Vagina (tissue), 2 donors: Measurements from ENCODE around the gene FCHSD2. TPM values are rescaled to one million over a fixed set of nuclear protein-coding genes. Genes with fewer than 3 reads are reported as not detected.

Source experiments
- DNase-seq, 2 donors: peaks; one replicate each; pipeline ENCODE4 v3.0.0-alpha.2; 2017; ENCODE audit errors: extremely low spot score in 2 of 2
- H3K27ac ChIP-seq: fragments of 200-600 bp; sonication (generic); one replicate; pipeline ENCODE4 v1.5.1; 2019
- H3K27me3 ChIP-seq: fragments of 200-600 bp; sonication (generic); one replicate; pipeline ENCODE4 v1.5.1; 2019
- H3K36me3 ChIP-seq, 2 donors: fragments of 200-600 bp; sonication (generic); one replicate each; pipeline ENCODE4 v1.5.1; 2017 to 2019
- H3K4me1 ChIP-seq: fragments of 200-600 bp; sonication (generic); one replicate; pipeline ENCODE4 v1.5.1; 2019
- H3K4me3 ChIP-seq, 2 donors: fragments of 200-600 bp; sonication (generic); 1 replicate in 1 of 2; 2 replicates in 1 of 2; pipeline ENCODE4 v1.5.1; 2016 to 2019
- H3K9me3 ChIP-seq: fragments of 200-600 bp; sonication (generic); one replicate; pipeline ENCODE4 v1.5.1; 2019
- CTCF ChIP-seq, 3 experiments: fragments of 450-650 bp in 2 of 3; fragments of 200-600 bp in 1 of 3; sonication (generic) in 1 of 3; IDR thresholded peaks; one replicate each; pipeline ENCODE4 v1.5.1; 2017 to 2019; ENCODE audit warnings: antibody characterized with exemption in 3 of 3, mild to moderate bottlenecking in 2 of 3, moderate library complexity in 2 of 3
- POLR2A ChIP-seq, 2 donors: fragments of 450-650 bp; IDR thresholded peaks; one replicate each; pipeline ENCODE4 v1.6.1; 2017; ENCODE audit warnings: antibody characterized with exemption in 2 of 2, mild to moderate bottlenecking in 2 of 2, moderate library complexity in 2 of 2
- POLR2AphosphoS5 ChIP-seq, 2 donors: sonication (generic); formaldehyde crosslinking; IDR thresholded peaks; one replicate each; pipeline ENCODE4 v1.9.0; 2017; ENCODE audit warnings: antibody characterized with exemption in 2 of 2, mild to moderate bottlenecking in 2 of 2, low read depth in 1 of 2; ENCODE audit not compliant: insufficient read depth in 1 of 2
- intact Hi-C: fragments of 100-400 bp; cut with DNase I; formaldehyde crosslinking; loops from one replicate; pipeline ENCODE4 v1.15.1; 2023
- total RNA-seq: library from RNA; depleted of rRNA; stranded (reverse); fragments of >200 nt; gene quantifications from one replicate; pipeline ENCODE4 v1.2.3, GENCODE V29; 2016

FCHSD2 gene
- total RNA-seq, 1 donor from 2014 or later = 15.7 TPM

GRCh38 chr11:72951888-72952287, 190.2 kb downstream of the FCHSD2 start:
- no peak for DNase-seq
- TF ChIP-seq POLR2A (IDR thresholded peaks at IDR 0.05) (no peak), CTCF (IDR thresholded peaks at IDR 0.05) (no peak), POLR2AphosphoS5 (IDR thresholded peaks at IDR 0.05; ENCODE audit: insufficient read depth in 1 of 2, low read depth in 1 of 2) (no peak)
- Histone ChIP-seq H3K9me3 (no peaks in the 10 kb centered on the region), H3K4me1 (no peaks in the 10 kb centered on the region), H3K36me3 (no peaks in the 10 kb centered on the region), H3K27ac (no peak overlapping the region), H3K4me3 (no peak overlapping the region), H3K27me3 (no peaks in the 10 kb centered on the region)
- intact Hi-C loops = no loop called here

- no peaks in the 10 kb centered on the region for H3K4me1 ChIP-seq
- H3K9me3 ChIP-seq = no peaks in the 10 kb centered on the region
- H3K36me3 ChIP-seq = no peaks in the 10 kb centered on the region
- H3K27me3 ChIP-seq = no peaks in the 10 kb centered on the region
- no peak for TF ChIP-seq POLR2A (IDR thresholded peaks at IDR 0.05)
- no peak for TF ChIP-seq POLR2AphosphoS5 (IDR thresholded peaks at IDR 0.05; ENCODE audit: insufficient read depth in 1 of 2, low read depth in 1 of 2)
- no peak for TF ChIP-seq CTCF (IDR thresholded peaks at IDR 0.05)
- intact Hi-C loops = no loop called here
- H3K4me3 ChIP-seq = no peak overlapping the region
- no peak for DNase-seq
- no peak overlapping the region for H3K27ac ChIP-seq
Observed at GRCh38 chr11:72951193-72951592, 190.9 kb downstream of the FCHSD2 start.

DNA sequence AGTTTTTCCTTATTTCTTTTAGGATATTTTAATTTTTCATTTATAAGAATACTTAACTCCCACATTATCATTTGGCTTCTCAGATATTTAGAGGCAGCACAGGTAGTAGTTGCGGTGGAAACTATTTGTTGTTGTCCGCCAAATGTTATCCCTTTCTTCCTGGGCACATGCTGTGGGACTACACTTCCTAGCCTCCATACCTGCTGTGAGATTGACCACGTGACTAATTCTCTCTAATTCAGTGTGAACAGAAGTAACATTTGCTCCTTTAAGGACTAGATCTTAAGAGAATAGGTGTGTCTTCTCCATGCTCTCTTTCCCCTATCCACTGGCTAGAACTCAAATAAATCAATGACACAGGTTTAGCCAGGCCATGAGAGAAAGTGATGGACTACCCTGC, 191.4 kb downstream of the FCHSD2 start:
- H3K27me3 ChIP-seq = no peaks in the 10 kb centered on the region
- intact Hi-C loops = no loop called here
- no peak for DNase-seq
- no peak overlapping the region for H3K4me3 ChIP-seq
- H3K9me3 ChIP-seq = no peaks in the 10 kb centered on the region
- H3K27ac ChIP-seq = no peak overlapping the region
- TF ChIP-seq POLR2A (IDR thresholded peaks at IDR 0.05) (no peak), CTCF (IDR thresholded peaks at IDR 0.05) (no peak), POLR2AphosphoS5 (IDR thresholded peaks at IDR 0.05; ENCODE audit: insufficient read depth in 1 of 2, low read depth in 1 of 2) (no peak)
- no peaks in the 10 kb centered on the region for H3K4me1 ChIP-seq
- H3K36me3 ChIP-seq = no peaks in the 10 kb centered on the region

DNA sequence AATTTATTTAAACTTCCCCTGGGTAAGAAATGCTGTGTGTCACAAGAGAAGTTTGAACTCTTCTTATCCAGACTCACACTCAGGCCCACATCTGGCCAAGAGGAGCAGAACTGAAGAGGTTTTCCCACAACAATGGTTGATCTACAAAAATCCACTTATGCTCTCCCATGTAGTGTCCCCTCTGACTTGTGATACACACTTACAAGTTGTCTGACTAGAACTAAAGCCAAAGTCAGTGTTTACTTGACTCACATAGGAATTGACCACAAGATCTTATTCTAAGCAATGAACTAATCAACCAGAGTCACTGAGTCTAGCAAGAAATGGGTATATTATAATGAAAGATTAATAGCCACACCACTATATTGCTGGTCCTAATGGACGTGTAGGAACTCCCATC, 194.9 kb downstream of the FCHSD2 start:
- Histone ChIP-seq H3K9me3 (no peaks in the 10 kb centered on the region), H3K4me3 (no peak overlapping the region), H3K4me1 (no peaks in the 10 kb centered on the region), H3K27ac (no peak overlapping the region), H3K36me3 (no peaks in the 10 kb centered on the region), H3K27me3 (no peaks in the 10 kb centered on the region)
- intact Hi-C loops = no loop called here
- DNase-seq = no peak
- no peak for TF ChIP-seq POLR2AphosphoS5 (IDR thresholded peaks at IDR 0.05; ENCODE audit: insufficient read depth in 1 of 2, low read depth in 1 of 2)
- no peak for TF ChIP-seq POLR2A (IDR thresholded peaks at IDR 0.05)
- TF ChIP-seq CTCF (IDR thresholded peaks at IDR 0.05) = no peak

GRCh38 chr11:72943664-72944063, 198.5 kb downstream of the FCHSD2 start:
- TF ChIP-seq POLR2AphosphoS5 (IDR thresholded peaks at IDR 0.05; ENCODE audit: insufficient read depth in 1 of 2, low read depth in 1 of 2) (no peak), POLR2A (IDR thresholded peaks at IDR 0.05) (no peak), CTCF (IDR thresholded peaks at IDR 0.05) (no peak)
- Histone ChIP-seq H3K36me3 (no peaks in the 10 kb centered on the region), H3K27ac (no peak overlapping the region), H3K4me3 (no peak overlapping the region), H3K4me1 (no peaks in the 10 kb centered on the region), H3K9me3 (no peaks in the 10 kb centered on the region), H3K27me3 (no peaks in the 10 kb centered on the region)
- intact Hi-C loops = no loop called here
- DNase-seq = no peak
